Stomach smooth muscle (tissue), 2 donors: ENCODE results near the gene C1orf210.
A peak's percentile ranks its signal among the peaks of the same experiment; 100 is the strongest.

Experiments
- H3K27ac ChIP-seq: one replicate; pipeline ENCODE4 v1.7.0; 2013; ENCODE audit warnings: mild to moderate bottlenecking, low read length, inconsistent platforms
- H3K27me3 ChIP-seq, 2 donors: one replicate each; pipeline ENCODE4 v1.7.0; 2013; ENCODE audit warnings: low read length in 2 of 2; ENCODE audit not compliant: insufficient read depth in 2 of 2, control insufficient read depth in 1 of 2
- H3K36me3 ChIP-seq, 2 donors: one replicate each; pipeline ENCODE4 v1.7.0; 2013; ENCODE audit warnings: low read length in 2 of 2; ENCODE audit not compliant: control insufficient read depth in 2 of 2, insufficient read depth in 2 of 2
- H3K4me1 ChIP-seq: one replicate; pipeline ENCODE4 v1.7.0; 2013; ENCODE audit warnings: low read length; ENCODE audit not compliant: control insufficient read depth, insufficient read depth
- H3K4me3 ChIP-seq, 2 donors: one replicate each; pipeline ENCODE4 v1.7.0; 2013; ENCODE audit warnings: low read length in 2 of 2
- H3K9ac ChIP-seq, 2 donors: one replicate each; pipeline ENCODE4 v1.7.0; 2013; ENCODE audit warnings: low read length in 2 of 2, mild to moderate bottlenecking in 1 of 2
- H3K9me3 ChIP-seq, 2 donors: one replicate each; pipeline ENCODE4 v1.7.0; 2013; ENCODE audit warnings: low read length in 2 of 2; ENCODE audit not compliant: control insufficient read depth in 2 of 2
- donor health status: healthy.
- donor health status: Pancreatic carcinoma.

The C1orf210 gene

GRCh38 chr1:43303471-43304313 is 18.3 kb upstream of the C1orf210 start:
- Histone ChIP-seq H3K4me1 (no peaks in the 10 kb centered on the region), H3K9me3 (no peaks in the 10 kb centered on the region), H3K27ac (no peak overlapping the region), H3K36me3 (no peaks in the 10 kb centered on the region), H3K27me3 (no peaks in the 10 kb centered on the region), H3K4me3 (peak overlapping the region in 1 of 2 donors; percentile 15), H3K9ac (no peak overlapping the region)

GRCh38 chr1:43302721-43303470 is 17.5 kb upstream of the C1orf210 start:
- Histone ChIP-seq H3K27me3 (no peaks in the 10 kb centered on the region), H3K9ac (no peak overlapping the region), H3K4me1 (no peaks in the 10 kb centered on the region), H3K9me3 (no peaks in the 10 kb centered on the region), H3K36me3 (no peaks in the 10 kb centered on the region), H3K4me3 (no peak overlapping the region), H3K27ac (no peak overlapping the region)

DNA sequence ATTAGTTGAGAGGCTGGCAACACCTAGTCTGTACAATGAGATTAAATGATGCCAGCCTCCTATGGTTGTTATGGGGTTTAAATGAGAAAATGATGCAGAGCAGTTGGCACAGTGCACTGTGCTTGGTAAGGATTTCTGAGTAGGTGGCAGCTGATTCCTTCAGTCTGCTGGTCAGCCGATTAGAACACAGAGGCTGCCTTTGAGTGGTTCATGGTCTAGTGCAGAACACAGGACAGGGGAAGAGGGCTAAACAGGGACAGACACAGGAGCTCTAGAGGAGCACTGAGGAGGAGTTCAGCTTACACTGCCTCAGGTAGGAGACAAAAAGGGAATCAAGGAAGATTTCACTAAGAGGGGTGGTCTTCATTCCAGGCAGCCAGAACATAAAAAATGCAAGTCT is 16.8 kb upstream of the C1orf210 start:
- Histone ChIP-seq H3K4me1 (no peaks in the 10 kb centered on the region), H3K27me3 (no peaks in the 10 kb centered on the region), H3K9me3 (no peaks in the 10 kb centered on the region), H3K9ac (no peak overlapping the region), H3K36me3 (no peaks in the 10 kb centered on the region), H3K4me3 (no peak overlapping the region), H3K27ac (no peak overlapping the region)

DNA sequence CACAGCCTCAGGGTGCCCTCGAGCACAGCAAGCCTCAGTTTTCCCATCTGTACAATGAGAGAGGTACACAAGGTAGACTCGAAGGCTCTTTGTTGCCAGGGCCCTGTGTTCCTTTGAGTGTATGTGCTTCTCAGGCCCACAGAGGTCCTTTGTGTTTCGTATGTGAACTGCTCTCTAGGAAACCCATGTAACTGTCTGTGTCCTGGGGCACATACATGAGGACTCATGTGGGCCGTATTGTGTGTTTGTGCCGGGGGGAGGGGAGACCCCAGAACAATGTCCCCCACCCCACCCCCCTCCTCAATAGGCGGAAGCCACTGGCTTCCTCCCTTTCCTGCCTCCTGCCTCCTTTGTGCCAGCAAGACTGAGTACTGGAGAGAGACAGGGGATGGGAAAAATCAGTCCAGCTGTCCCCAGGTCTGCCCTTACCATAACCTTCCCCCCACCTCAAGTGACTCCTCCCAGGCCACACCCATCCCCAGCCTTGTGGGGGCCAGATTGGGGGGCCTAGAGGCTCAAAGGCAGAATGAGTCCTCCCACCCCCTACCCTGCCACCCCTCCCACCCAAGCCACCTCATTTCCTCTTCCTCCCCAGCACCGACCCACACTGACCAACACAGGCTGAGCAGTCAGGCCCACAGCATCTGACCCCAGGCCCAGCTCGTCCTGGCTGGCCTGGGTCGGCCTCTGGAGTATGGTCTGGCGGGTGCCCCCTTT is 15.2 kb upstream of the C1orf210 start, which contains the start of gene TIE1:
Gene TIE1 (plus strand): TSS at position 605 of the 717 bp plus-strand sequence. CDS start 90 bp downstream, at position 695.
- Histone ChIP-seq H3K9ac (no peak within 1 kb of the TSS), H3K4me3 (peak within 1 kb of the TSS in 1 of 2 donors; percentile 8), H3K4me1 (no peaks in the 10 kb centered on the region), H3K27ac (no peak within 1 kb of the TSS), H3K27me3 (no peaks in the 10 kb centered on the region), H3K9me3 (no peaks in the 10 kb centered on the region), H3K36me3 (no peaks in the 10 kb centered on the region)

DNA sequence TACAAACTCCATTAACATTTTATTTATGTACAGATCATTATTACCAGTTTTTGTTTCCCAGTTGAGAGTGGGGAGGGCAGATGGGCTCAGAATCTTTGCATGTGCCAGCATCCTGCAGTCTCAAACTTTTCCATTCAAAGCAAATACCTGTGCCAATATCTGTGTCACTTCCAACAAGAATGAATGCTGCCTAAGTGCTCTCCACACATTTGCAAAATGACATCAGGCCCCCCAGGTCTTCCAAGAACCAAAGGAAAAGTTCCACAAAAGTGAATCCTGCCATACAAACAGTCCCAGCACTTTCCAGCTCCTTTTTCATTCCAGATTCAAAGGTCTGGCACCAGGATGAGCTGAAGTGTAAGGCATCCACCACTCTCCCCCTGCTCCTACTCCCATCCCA is 13.7 kb upstream of the C1orf210 start:
- no peaks in the 10 kb centered on the region for H3K27me3 ChIP-seq
- H3K4me1 ChIP-seq = peaks cover 9% of the 10 kb centered on the region
- H3K9ac ChIP-seq = no peak overlapping the region
- H3K36me3 ChIP-seq = no peaks in the 10 kb centered on the region
- H3K27ac ChIP-seq = no peak overlapping the region
- H3K9me3 ChIP-seq = no peaks in the 10 kb centered on the region
- H3K4me3 ChIP-seq = no peak overlapping the region

- Histone ChIP-seq H3K27me3 (no peaks in the 10 kb centered on the region), H3K4me3 (no peak overlapping the region), H3K9me3 (no peaks in the 10 kb centered on the region), H3K27ac (no peak overlapping the region), H3K9ac (no peak overlapping the region), H3K4me1 (peaks cover 9% of the 10 kb centered on the region), H3K36me3 (no peaks in the 10 kb centered on the region)
These were observed 12.7 kb upstream of the C1orf210 start for GRCh38 chr1:43298055-43298454.

DNA sequence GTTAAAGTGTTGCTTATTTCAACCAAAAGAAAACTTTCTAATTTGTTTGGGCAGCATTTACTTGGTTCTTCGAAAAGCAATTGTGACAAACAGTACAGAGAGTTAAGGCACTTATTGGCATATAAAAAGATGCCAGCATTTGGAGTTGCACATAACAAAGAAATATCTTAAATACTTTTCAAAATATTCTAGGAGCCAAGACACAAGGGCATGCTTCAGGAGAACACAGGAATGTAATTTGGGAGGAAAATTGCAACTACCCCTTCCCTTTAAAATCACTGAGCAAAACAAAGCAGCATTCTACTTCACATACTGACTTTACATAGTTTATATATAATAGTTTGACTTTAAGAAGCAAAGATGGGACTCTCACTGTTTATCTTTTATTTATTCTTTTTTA is 10.8 kb upstream of the C1orf210 start:
- Histone ChIP-seq H3K9me3 (no peaks in the 10 kb centered on the region), H3K4me1 (peaks cover 9% of the 10 kb centered on the region)

GRCh38 chr1:43294761-43295160 is 9.4 kb upstream of the C1orf210 start:
- H3K27me3 ChIP-seq = no peaks in the 10 kb centered on the region
- H3K36me3 ChIP-seq = no peaks in the 10 kb centered on the region
- H3K9me3 ChIP-seq = no peaks in the 10 kb centered on the region
- no peak overlapping the region for H3K4me3 ChIP-seq
- no peak overlapping the region for H3K27ac ChIP-seq
- no peak overlapping the region for H3K9ac ChIP-seq
- peaks cover 9% of the 10 kb centered on the region for H3K4me1 ChIP-seq

More for the DNA sequence above, 10.8 kb upstream of the C1orf210 start:
- H3K4me3 ChIP-seq = no peak overlapping the region
- H3K36me3 ChIP-seq = no peaks in the 10 kb centered on the region
- H3K27me3 ChIP-seq = no peaks in the 10 kb centered on the region
- H3K27ac ChIP-seq = no peak overlapping the region
- H3K9ac ChIP-seq = no peak overlapping the region

DNA sequence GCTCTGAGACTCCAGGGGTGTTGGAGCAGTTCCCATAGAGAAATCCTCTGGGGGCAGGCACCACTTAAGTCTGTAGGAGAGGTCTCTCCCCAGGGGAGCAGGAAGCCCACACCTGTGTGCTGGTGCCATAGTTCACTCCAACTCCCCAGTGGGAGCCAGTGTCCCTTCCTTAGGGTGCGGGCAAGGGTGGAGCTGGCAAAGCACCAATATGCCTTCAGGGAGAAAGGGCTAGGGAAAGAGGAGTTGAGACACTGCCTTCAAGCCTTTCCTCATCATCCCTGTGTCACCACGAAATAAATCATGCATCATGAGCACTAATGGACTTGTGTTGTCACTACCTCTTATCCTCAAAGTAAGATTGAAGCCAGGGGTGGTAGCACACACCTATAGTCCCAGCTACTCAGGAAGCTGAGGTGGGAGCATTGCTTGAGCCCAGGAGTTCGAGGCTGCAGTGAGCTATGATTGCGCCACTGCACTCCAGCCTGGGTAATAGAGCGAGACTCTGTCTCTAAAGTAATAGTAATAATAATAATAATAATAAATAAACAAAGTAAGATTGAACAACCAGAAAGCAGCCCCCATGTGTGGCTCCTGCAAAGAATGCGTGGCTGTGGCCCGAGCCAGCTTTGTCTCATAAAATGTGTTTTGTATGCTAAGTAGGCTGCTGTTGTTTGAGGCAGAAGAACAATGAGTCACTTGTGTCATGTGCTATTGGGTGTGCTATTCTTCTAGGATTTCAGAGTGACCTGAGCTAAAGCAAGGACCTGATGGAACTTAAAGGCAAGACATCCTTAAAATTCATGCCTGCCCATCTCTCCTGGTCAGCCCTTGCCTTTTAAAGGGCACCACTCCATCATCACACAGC is 8.7 kb upstream of the C1orf210 start:
- no peaks in the 10 kb centered on the region for H3K9me3 ChIP-seq
- no peak overlapping the region for H3K27ac ChIP-seq
- H3K9ac ChIP-seq = no peak overlapping the region
- peaks cover 9% of the 10 kb centered on the region for H3K4me1 ChIP-seq
- no peaks in the 10 kb centered on the region for H3K36me3 ChIP-seq
- no peaks in the 10 kb centered on the region for H3K27me3 ChIP-seq
- no peak overlapping the region for H3K4me3 ChIP-seq

DNA sequence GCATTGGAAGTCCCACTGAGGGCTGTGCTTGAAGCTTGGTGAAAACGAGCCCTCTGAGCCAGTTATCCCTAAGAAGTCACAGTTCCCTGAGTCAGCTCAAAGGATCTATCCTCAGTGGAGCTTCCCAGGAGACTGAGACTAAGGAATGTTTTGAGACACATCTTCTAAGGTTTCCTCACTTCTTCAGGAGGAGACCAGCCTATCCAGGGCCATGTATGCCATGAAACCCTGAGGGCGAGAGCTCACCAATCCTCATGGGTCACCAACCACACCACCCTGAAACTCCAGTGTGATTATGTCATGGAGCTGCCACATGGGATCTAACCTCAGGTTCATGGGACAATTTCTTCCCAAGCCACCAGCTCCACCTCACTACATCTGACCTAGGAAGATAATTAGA is 7.8 kb upstream of the C1orf210 start:
- Histone ChIP-seq H3K4me1 (peaks cover 9% of the 10 kb centered on the region), H3K9ac (no peak overlapping the region)

More for the DNA sequence above, 7.8 kb upstream of the C1orf210 start:
- no peak overlapping the region for H3K27ac ChIP-seq
- H3K4me3 ChIP-seq = no peak overlapping the region
- H3K36me3 ChIP-seq = no peaks in the 10 kb centered on the region
- H3K27me3 ChIP-seq = no peaks in the 10 kb centered on the region
- H3K9me3 ChIP-seq = no peaks in the 10 kb centered on the region
